Suprapubic skin (tissue), 4 donors: Measurements from ENCODE around the gene LDLRAD4. TPM values are rescaled to one million over a fixed set of nuclear protein-coding genes. Genes with fewer than 3 reads are reported as not detected.

Experiments
- DNase-seq, 2 donors: peaks; one replicate each; pipeline ENCODE4 v3.0.0-alpha.2; 2019; ENCODE audit warnings: low spot score in 2 of 2
- H3K27ac ChIP-seq: fragments of 200-600 bp; sonication (generic); one replicate; pipeline ENCODE4 v1.5.1; 2019
- H3K27me3 ChIP-seq: fragments of 200-600 bp; sonication (generic); one replicate; pipeline ENCODE4 v1.5.1; 2019
- H3K36me3 ChIP-seq: fragments of 200-600 bp; sonication (generic); one replicate; pipeline ENCODE4 v1.5.1; 2019
- H3K4me1 ChIP-seq: fragments of 200-600 bp; sonication (generic); one replicate; pipeline ENCODE4 v1.5.1; 2019
- H3K4me3 ChIP-seq: fragments of 200-600 bp; sonication (generic); one replicate; pipeline ENCODE4 v1.5.1; 2019; ENCODE audit warnings: mild to moderate bottlenecking
- H3K9me3 ChIP-seq: fragments of 200-600 bp; sonication (generic); one replicate; pipeline ENCODE4 v1.5.1; 2019
- CTCF ChIP-seq, 2 donors: fragments of 200-600 bp in 1 of 2; fragments of 450-650 bp in 1 of 2; sonication (generic) in 1 of 2; IDR thresholded peaks; one replicate each; pipeline ENCODE4 v1.5.1; 2016 to 2019; ENCODE audit warnings: antibody characterized with exemption in 2 of 2, mild to moderate bottlenecking in 1 of 2, moderate library complexity in 1 of 2
- EP300 ChIP-seq: sonication (generic); formaldehyde crosslinking; IDR thresholded peaks from one replicate; pipeline ENCODE4 v1.6.1; 2017; ENCODE audit warnings: antibody characterized with exemption
- POLR2A ChIP-seq, 2 donors: fragments of 450-650 bp; IDR thresholded peaks; one replicate each; pipeline ENCODE4 v1.6.1; 2017; ENCODE audit warnings: antibody characterized with exemption in 2 of 2, mild to moderate bottlenecking in 2 of 2, moderate library complexity in 2 of 2
- POLR2AphosphoS5 ChIP-seq, 3 donors: sonication (generic); formaldehyde crosslinking; IDR thresholded peaks; one replicate each; pipeline ENCODE4 v1.6.1; 2017; ENCODE audit warnings: antibody characterized with exemption in 3 of 3
- WGBS: methylation state at CpG from one replicate; pipeline ENCODE4 v1.1.5; 2018; 5-methylcytosine and 5-hydroxymethylcytosine counted together
- total RNA-seq, 4 donors: library from RNA; depleted of rRNA; stranded (reverse); fragments of >200 nt; gene quantifications; one replicate each; pipeline ENCODE4 v1.1.0, GENCODE V29; 2016

The LDLRAD4 gene
- total RNA-seq, 4 donors from 2014 or later, result 10.1 to 31.6 (median 15.1) TPM

GRCh38 chr18:13429016-13429415, 210.5 kb downstream of the LDLRAD4 start:
- no peaks in the 10 kb centered on the region for H3K9me3 ChIP-seq
- peak in 1 of 2 donors; percentile 26 for DNase-seq
- no peak overlapping the region for H3K4me3 ChIP-seq
- no peak overlapping the region for H3K27ac ChIP-seq
- H3K27me3 ChIP-seq, result no peaks in the 10 kb centered on the region
- no peaks in the 10 kb centered on the region for H3K36me3 ChIP-seq
- WGBS, result 94% methylated on average over 5 of the region's 5 CpGs
- TF ChIP-seq POLR2AphosphoS5 (IDR thresholded peaks at IDR 0.05) (no peak), EP300 (no peak), CTCF (IDR thresholded peaks at IDR 0.05) (no peak), POLR2A (IDR thresholded peaks at IDR 0.05) (no peak)
- H3K4me1 ChIP-seq, result peaks cover 12% of the 10 kb centered on the region

DNA sequence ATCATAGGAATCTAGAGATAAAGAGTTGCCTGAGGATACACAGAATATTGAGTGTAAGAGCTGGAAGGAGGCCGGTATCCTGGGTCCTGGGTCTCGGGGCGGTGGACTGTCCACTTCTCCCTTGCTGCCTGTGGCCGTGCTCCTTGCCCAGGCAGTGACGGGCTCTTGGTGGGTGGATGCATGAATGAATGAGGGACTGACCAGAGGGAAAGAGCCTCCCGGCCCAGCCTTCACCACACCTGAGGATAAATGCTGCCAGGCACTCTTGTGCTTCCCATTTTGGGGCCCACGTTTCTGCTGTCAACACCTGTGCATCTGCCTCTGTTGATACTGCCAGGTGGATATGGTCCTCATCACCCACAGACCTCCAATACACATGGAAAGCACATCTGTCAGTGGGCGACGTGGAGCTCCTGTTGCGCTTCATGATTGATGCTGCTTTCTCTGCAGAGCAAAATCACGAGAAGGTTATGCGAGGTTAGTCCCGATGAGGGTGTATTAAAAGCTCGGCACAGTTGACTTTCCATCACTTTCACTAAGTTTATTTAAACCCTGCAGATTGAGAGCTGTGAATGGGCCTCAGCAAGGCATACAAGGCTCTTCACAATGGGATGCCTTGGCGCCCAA, 211.4 kb downstream of the LDLRAD4 start:
- no peaks in the 10 kb centered on the region for H3K9me3 ChIP-seq
- no peak overlapping the region for H3K4me3 ChIP-seq
- TF ChIP-seq POLR2AphosphoS5 (IDR thresholded peaks at IDR 0.05) (no peak), POLR2A (IDR thresholded peaks at IDR 0.05) (no peak), CTCF (IDR thresholded peaks at IDR 0.05) (no peak), EP300 (no peak)
- no peaks in the 10 kb centered on the region for H3K36me3 ChIP-seq
- DNase-seq, result peak in 1 of 2 donors; percentile 46
- 93% methylated on average over 15 of the region's 15 CpGs for WGBS
- no peaks in the 10 kb centered on the region for H3K27me3 ChIP-seq
- H3K4me1 ChIP-seq, result peaks cover 12% of the 10 kb centered on the region
- H3K27ac ChIP-seq, result no peak overlapping the region

DNA sequence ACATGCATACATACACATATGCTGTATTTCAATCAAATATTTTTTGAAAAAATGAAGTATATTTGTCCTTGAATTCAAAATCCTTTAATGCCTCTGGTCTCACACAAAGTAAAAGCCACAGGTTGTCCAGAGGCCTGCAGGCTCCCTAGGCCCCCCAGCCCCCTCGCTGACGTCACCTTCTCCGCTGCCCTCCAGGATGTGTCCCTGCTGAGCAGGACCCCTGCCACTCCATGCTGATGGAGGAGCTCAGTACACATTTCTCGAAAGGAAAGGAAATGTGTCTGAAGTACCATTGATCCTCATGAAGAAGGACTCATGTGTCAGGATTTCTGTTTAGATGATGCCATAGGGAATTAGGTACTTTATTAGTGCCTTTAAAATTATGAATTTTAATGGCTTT, 212.1 kb downstream of the LDLRAD4 start:
- WGBS, result 89% methylated on average over 4 of the region's 4 CpGs
- no peak overlapping the region for H3K4me3 ChIP-seq
- H3K4me1 ChIP-seq, result peaks cover 12% of the 10 kb centered on the region
- no peak for DNase-seq
- no peak overlapping the region for H3K27ac ChIP-seq
- H3K36me3 ChIP-seq, result no peaks in the 10 kb centered on the region
- no peaks in the 10 kb centered on the region for H3K27me3 ChIP-seq
- H3K9me3 ChIP-seq, result no peaks in the 10 kb centered on the region
- TF ChIP-seq POLR2AphosphoS5 (IDR thresholded peaks at IDR 0.05) (no peak), POLR2A (IDR thresholded peaks at IDR 0.05) (no peak), CTCF (IDR thresholded peaks at IDR 0.05) (no peak), EP300 (no peak)

DNA sequence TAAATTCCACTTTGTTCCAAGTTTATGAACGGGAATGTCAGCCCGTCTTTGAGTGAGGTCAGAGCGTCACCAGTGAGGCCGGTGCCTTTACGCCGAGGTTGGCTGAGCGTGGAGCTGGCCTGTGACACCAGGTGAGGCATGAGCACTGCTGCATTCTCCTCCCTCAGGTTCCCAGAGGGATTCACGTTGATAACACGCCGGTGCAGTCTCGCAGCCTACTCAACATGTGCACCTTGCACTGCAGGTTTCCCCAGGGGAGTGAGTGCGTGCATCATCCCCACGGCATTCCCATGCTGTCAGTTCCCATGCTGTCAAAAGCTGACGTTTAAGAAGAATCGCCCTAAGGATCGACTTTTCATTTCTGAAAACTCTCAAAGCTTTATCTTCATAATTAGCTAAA, 213.3 kb downstream of the LDLRAD4 start:
- Histone ChIP-seq H3K27me3 (no peaks in the 10 kb centered on the region), H3K4me3 (no peak overlapping the region), H3K4me1 (peaks cover 9% of the 10 kb centered on the region), H3K9me3 (no peaks in the 10 kb centered on the region), H3K36me3 (no peaks in the 10 kb centered on the region), H3K27ac (no peak overlapping the region)
- TF ChIP-seq POLR2AphosphoS5 (IDR thresholded peaks at IDR 0.05) (no peak), EP300 (no peak), CTCF (IDR thresholded peaks at IDR 0.05) (no peak), POLR2A (IDR thresholded peaks at IDR 0.05) (no peak)
- 93% methylated on average over 16 of the region's 16 CpGs for WGBS
- peak in 1 of 2 donors; percentile 44 for DNase-seq

- no peak overlapping the region for H3K4me3 ChIP-seq
- H3K27me3 ChIP-seq, result no peaks in the 10 kb centered on the region
- no peak for DNase-seq
- H3K9me3 ChIP-seq, result no peaks in the 10 kb centered on the region
- H3K27ac ChIP-seq, result no peak overlapping the region
- H3K4me1 ChIP-seq, result no peaks in the 10 kb centered on the region
- TF ChIP-seq POLR2A (IDR thresholded peaks at IDR 0.05) (no peak), EP300 (no peak), CTCF (IDR thresholded peaks at IDR 0.05) (no peak), POLR2AphosphoS5 (IDR thresholded peaks at IDR 0.05) (no peak)
- WGBS, result 78% methylated on average over 3 of the region's 3 CpGs
- no peaks in the 10 kb centered on the region for H3K36me3 ChIP-seq
Measured at GRCh38 chr18:13433125-13433524, 214.6 kb downstream of the LDLRAD4 start.
